HG03521 (cell line): ENCODE results near the gene ATP5F1C.

Experiments used
- ATAC-seq: cut with Tn5 transposase; IDR thresholded peaks from one replicate; pipeline ENCODE4 v1.9.1; 2021; ENCODE audit warnings: mild to moderate bottlenecking, moderate library complexity; ENCODE audit not compliant: unreplicated experiment

ATP5F1C gene

GRCh38 chr10:7836571-7836970 lies 48.6 kb downstream of the ATP5F1C start:
- ATAC-seq: no peak

- no peak for ATAC-seq
Measured at GRCh38 chr10:7846591-7846990, 58.6 kb downstream of the ATP5F1C start.

- no peak for ATAC-seq
Measured at GRCh38 chr10:7853226-7853842, 65.4 kb downstream of the ATP5F1C start.

GRCh38 chr10:7853890-7854289 lies 65.9 kb downstream of the ATP5F1C start:
- no peak for ATAC-seq

GRCh38 chr10:7855205-7855604 lies 67.2 kb downstream of the ATP5F1C start:
- no peak for ATAC-seq

- no peak for ATAC-seq
Measured at GRCh38 chr10:7856678-7857077, 68.7 kb downstream of the ATP5F1C start.

- no peak for ATAC-seq
Measured at GRCh38 chr10:7857262-7857661, 69.3 kb downstream of the ATP5F1C start.
